Retinal pigment epithelial cell (primary cell): Measurements from ENCODE around the gene PTPN1.

Experiments
- DNase-seq: peaks from one replicate; pipeline ENCODE4 v3.0.0-alpha.2; 2010; ENCODE audit warnings: low read depth
- H3K4me3 ChIP-seq: 2 replicates; pipeline ENCODE4 v1.5.1; 2011; ENCODE audit warnings: mild to moderate bottlenecking, low read length, control low read depth, moderate library complexity
- CTCF ChIP-seq: conservative IDR thresholded peaks from 2 replicates; pipeline ENCODE4 v1.5.1; 2011; ENCODE audit warnings: low read depth, low read length, control low read depth, inconsistent platforms

The PTPN1 gene

GRCh38 chr20:50515471-50516106, 5.4 kb downstream of the PTPN1 start:
- no peak for TF ChIP-seq CTCF
- no peak overlapping the region for H3K4me3 ChIP-seq
- DNase-seq = no peak

GRCh38 chr20:50516180-50516934, 6.2 kb downstream of the PTPN1 start:
- no peak overlapping the region for H3K4me3 ChIP-seq
- DNase-seq = no peak
- TF ChIP-seq CTCF = no peak

- no peak overlapping the region for H3K4me3 ChIP-seq
- no peak for DNase-seq
- TF ChIP-seq CTCF = no peak
Measured at GRCh38 chr20:50516935-50517816, 7.0 kb downstream of the PTPN1 start.

GRCh38 chr20:50517817-50518154, 7.6 kb downstream of the PTPN1 start:
- no peak for DNase-seq
- no peak overlapping the region for H3K4me3 ChIP-seq
- TF ChIP-seq CTCF = no peak

- H3K4me3 ChIP-seq = no peak overlapping the region
- no peak for DNase-seq
- no peak for TF ChIP-seq CTCF
Measured at GRCh38 chr20:50518270-50518721, 8.1 kb downstream of the PTPN1 start.

GRCh38 chr20:50519036-50519762, 9.0 kb downstream of the PTPN1 start:
- no peak for TF ChIP-seq CTCF

More at GRCh38 chr20:50519036-50519762, 9.0 kb downstream of the PTPN1 start:
- no peak overlapping the region for H3K4me3 ChIP-seq
- DNase-seq = no peak
